ENCODE measurements around the gene CBX5.
"Not testable (repeated sequence)": the region's sequence is repeated elsewhere in the genome, so short reads cannot be mapped to it uniquely, and the experiment has no call there.

CBX5 gene

GRCh38 chr12:54187075-54187474 is 92.8 kb downstream of the CBX5 start:
- no peak for TF ChIP-seq SUZ12 (IDR thresholded peaks at IDR 0.05; ENCODE audit: extremely low read depth, insufficient read depth, insufficient read length)
- no peak for TF ChIP-seq ZNF274 (IDR thresholded peaks at IDR 0.05; ENCODE audit: low read depth, low read length)
- TF ChIP-seq YY1 (IDR thresholded peaks at IDR 0.05; ENCODE audit: insufficient read depth, insufficient read length): no peak

GRCh38 chr12:54185919-54186318 is 94.0 kb downstream of the CBX5 start:
- Histone ChIP-seq H3K27me3 (ENCODE audit: insufficient read depth, insufficient read length) (peaks cover 9% of the 10 kb centered on the region), H3K4me1 (ENCODE audit: insufficient read depth, insufficient read length) (no peaks in the 10 kb centered on the region), H3K9ac (ENCODE audit: insufficient read length, low read depth) (no peak overlapping the region), H3K9me3 (ENCODE audit: insufficient read depth, low read length) (no peaks in the 10 kb centered on the region), H3K4me3 (ENCODE audit: insufficient read length, low read depth) (no peak overlapping the region), H3K36me3 (ENCODE audit: insufficient read depth, insufficient read length, low read length) (peaks cover 39% of the 10 kb centered on the region)
- DNase-seq (ENCODE audit: low read depth, low spot score): no peak
- TF ChIP-seq SUZ12 (IDR thresholded peaks at IDR 0.05; ENCODE audit: extremely low read depth, insufficient read depth, insufficient read length) (no peak), ZNF274 (IDR thresholded peaks at IDR 0.05; ENCODE audit: low read depth, low read length) (no peak), YY1 (IDR thresholded peaks at IDR 0.05; ENCODE audit: insufficient read depth, insufficient read length) (no peak)

More at GRCh38 chr12:54187075-54187474, 92.8 kb downstream of the CBX5 start:
- H3K27me3 ChIP-seq (ENCODE audit: insufficient read depth, insufficient read length): peaks cover 15% of the 10 kb centered on the region
- no peak for DNase-seq (ENCODE audit: low read depth, low spot score)
- peaks cover 34% of the 10 kb centered on the region for H3K36me3 ChIP-seq (ENCODE audit: insufficient read depth, insufficient read length, low read length)
- no peaks in the 10 kb centered on the region for H3K9me3 ChIP-seq (ENCODE audit: insufficient read depth, low read length)
- H3K4me1 ChIP-seq (ENCODE audit: insufficient read depth, insufficient read length): peaks cover 3% of the 10 kb centered on the region
- no peak overlapping the region for H3K9ac ChIP-seq (ENCODE audit: insufficient read length, low read depth)
- H3K4me3 ChIP-seq (ENCODE audit: insufficient read length, low read depth): no peak overlapping the region

GRCh38 chr12:54185297-54185696 is 94.6 kb downstream of the CBX5 start:
- not testable (repeated sequence) for H3K9ac ChIP-seq (ENCODE audit: insufficient read length, low read depth); H3K4me3 ChIP-seq (ENCODE audit: insufficient read length, low read depth); DNase-seq (ENCODE audit: low read depth, low spot score); H3K27me3 ChIP-seq (ENCODE audit: insufficient read depth, insufficient read length); H3K9me3 ChIP-seq (ENCODE audit: insufficient read depth, low read length); H3K4me1 ChIP-seq (ENCODE audit: insufficient read depth, insufficient read length)
- H3K36me3 ChIP-seq (ENCODE audit: insufficient read depth, insufficient read length, low read length): peaks cover 42% of the 10 kb centered on the region

GRCh38 chr12:54184024-54184805 is 95.7 kb downstream of the CBX5 start:
- Histone ChIP-seq H3K27me3 (ENCODE audit: insufficient read depth, insufficient read length) (no peaks in the 10 kb centered on the region), H3K36me3 (ENCODE audit: insufficient read depth, insufficient read length, low read length) (peaks cover 43% of the 10 kb centered on the region), H3K4me1 (ENCODE audit: insufficient read depth, insufficient read length) (no peaks in the 10 kb centered on the region), H3K4me3 (ENCODE audit: insufficient read length, low read depth) (no peak overlapping the region), H3K9me3 (ENCODE audit: insufficient read depth, low read length) (no peaks in the 10 kb centered on the region), H3K9ac (ENCODE audit: insufficient read length, low read depth) (no peak overlapping the region)
- no peak for TF ChIP-seq YY1 (IDR thresholded peaks at IDR 0.05; ENCODE audit: insufficient read depth, insufficient read length)
- no peak for TF ChIP-seq SUZ12 (IDR thresholded peaks at IDR 0.05; ENCODE audit: extremely low read depth, insufficient read depth, insufficient read length)
- TF ChIP-seq ZNF274 (IDR thresholded peaks at IDR 0.05; ENCODE audit: low read depth, low read length): no peak
- DNase-seq (ENCODE audit: low read depth, low spot score): no peak

GRCh38 chr12:54182981-54183380 is 96.9 kb downstream of the CBX5 start:
- no peaks in the 10 kb centered on the region for H3K4me1 ChIP-seq (ENCODE audit: insufficient read depth, insufficient read length)
- no peaks in the 10 kb centered on the region for H3K9me3 ChIP-seq (ENCODE audit: insufficient read depth, low read length)

GRCh38 chr12:54182086-54182485 is 97.8 kb downstream of the CBX5 start:
- no peak overlapping the region for H3K9ac ChIP-seq (ENCODE audit: insufficient read length, low read depth)
- H3K9me3 ChIP-seq (ENCODE audit: insufficient read depth, low read length): no peaks in the 10 kb centered on the region
- peaks cover 36% of the 10 kb centered on the region for H3K36me3 ChIP-seq (ENCODE audit: insufficient read depth, insufficient read length, low read length)
- no peak for DNase-seq (ENCODE audit: low read depth, low spot score)
- TF ChIP-seq YY1 (IDR thresholded peaks at IDR 0.05; ENCODE audit: insufficient read depth, insufficient read length): no peak
- TF ChIP-seq ZNF274 (IDR thresholded peaks at IDR 0.05; ENCODE audit: low read depth, low read length): no peak
- no peaks in the 10 kb centered on the region for H3K27me3 ChIP-seq (ENCODE audit: insufficient read depth, insufficient read length)
- no peak overlapping the region for H3K4me3 ChIP-seq (ENCODE audit: insufficient read length, low read depth)
- H3K4me1 ChIP-seq (ENCODE audit: insufficient read depth, insufficient read length): no peaks in the 10 kb centered on the region

More at GRCh38 chr12:54182981-54183380, 96.9 kb downstream of the CBX5 start:
- DNase-seq (ENCODE audit: low read depth, low spot score): no peak
- Histone ChIP-seq H3K4me3 (ENCODE audit: insufficient read length, low read depth) (no peak overlapping the region), H3K9ac (ENCODE audit: insufficient read length, low read depth) (no peak overlapping the region), H3K27me3 (ENCODE audit: insufficient read depth, insufficient read length) (no peaks in the 10 kb centered on the region), H3K36me3 (ENCODE audit: insufficient read depth, insufficient read length, low read length) (peaks cover 43% of the 10 kb centered on the region)
- no peak for TF ChIP-seq ZNF274 (IDR thresholded peaks at IDR 0.05; ENCODE audit: low read depth, low read length)
- TF ChIP-seq YY1 (IDR thresholded peaks at IDR 0.05; ENCODE audit: insufficient read depth, insufficient read length): no peak
- no peak for TF ChIP-seq SUZ12 (IDR thresholded peaks at IDR 0.05; ENCODE audit: extremely low read depth, insufficient read depth, insufficient read length)

All from NT2/D1 (cell line).